ENCODE results near the gene IFT43. TPM values are rescaled to one million over a fixed set of nuclear protein-coding genes. Genes with fewer than 3 reads are reported as not detected.

IFT43 gene
- total and polyA plus RNA-seq, 10 of the 15 experiments (the other 5 are each of a cell fraction or from before 2014, with no cell fraction given) = 8.2 to 24.8 (median 14.0) TPM

DNA sequence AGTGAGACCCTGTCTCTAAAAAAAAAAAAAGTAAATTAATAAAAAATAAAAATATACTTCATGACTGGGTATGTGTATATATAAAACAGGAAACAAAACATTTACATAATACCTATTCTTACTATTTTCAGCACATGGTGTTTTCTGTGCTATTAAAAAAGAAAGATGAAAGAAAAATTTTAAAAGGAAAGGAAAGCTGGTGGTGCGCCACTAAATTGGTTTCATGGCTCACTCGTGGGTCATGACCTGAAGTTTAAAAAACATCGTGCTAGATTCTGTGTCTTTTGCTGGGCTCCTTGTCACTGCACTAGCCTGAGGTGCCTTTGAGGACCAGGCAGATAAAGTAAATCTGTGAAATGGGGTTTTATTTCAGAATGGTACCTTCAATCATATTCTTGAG lies 69.8 kb downstream of the IFT43 start (continued):
- TF ChIP-seq, protein P1, sequence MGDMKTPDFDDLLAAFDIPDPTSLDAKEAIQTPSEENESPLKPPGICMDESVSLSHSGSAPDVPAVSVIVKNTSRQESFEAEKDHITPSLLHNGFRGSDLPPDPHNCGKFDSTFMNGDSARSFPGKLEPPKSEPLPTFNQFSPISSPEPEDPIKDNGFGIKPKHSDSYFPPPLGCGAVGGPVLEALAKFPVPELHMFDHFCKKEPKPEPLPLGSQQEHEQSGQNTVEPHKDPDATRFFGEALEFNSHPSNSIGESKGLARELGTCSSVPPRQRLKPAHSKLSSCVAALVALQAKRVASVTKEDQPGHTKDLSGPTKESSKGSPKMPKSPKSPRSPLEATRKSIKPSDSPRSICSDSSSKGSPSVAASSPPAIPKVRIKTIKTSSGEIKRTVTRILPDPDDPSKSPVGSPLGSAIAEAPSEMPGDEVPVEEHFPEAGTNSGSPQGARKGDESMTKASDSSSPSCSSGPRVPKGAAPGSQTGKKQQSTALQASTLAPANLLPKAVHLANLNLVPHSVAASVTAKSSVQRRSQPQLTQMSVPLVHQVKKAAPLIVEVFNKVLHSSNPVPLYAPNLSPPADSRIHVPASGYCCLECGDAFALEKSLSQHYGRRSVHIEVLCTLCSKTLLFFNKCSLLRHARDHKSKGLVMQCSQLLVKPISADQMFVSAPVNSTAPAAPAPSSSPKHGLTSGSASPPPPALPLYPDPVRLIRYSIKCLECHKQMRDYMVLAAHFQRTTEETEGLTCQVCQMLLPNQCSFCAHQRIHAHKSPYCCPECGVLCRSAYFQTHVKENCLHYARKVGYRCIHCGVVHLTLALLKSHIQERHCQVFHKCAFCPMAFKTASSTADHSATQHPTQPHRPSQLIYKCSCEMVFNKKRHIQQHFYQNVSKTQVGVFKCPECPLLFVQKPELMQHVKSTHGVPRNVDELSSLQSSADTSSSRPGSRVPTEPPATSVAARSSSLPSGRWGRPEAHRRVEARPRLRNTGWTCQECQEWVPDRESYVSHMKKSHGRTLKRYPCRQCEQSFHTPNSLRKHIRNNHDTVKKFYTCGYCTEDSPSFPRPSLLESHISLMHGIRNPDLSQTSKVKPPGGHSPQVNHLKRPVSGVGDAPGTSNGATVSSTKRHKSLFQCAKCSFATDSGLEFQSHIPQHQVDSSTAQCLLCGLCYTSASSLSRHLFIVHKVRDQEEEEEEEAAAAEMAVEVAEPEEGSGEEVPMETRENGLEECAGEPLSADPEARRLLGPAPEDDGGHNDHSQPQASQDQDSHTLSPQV (IDR thresholded peaks at IDR 0.05) = no peak
- TF ChIP-seq CEBPB (IDR thresholded peaks at IDR 0.05; ENCODE audit: borderline replicate concordance in 1 of 2, low read depth in 2 of 2, low read length in 2 of 2) (no peak), LARP7 (IDR thresholded peaks at IDR 0.05) (no peak), NFIC (IDR thresholded peaks at IDR 0.05; ENCODE audit: low read depth, low read length) (peak; percentile 81), ZNF217 (IDR thresholded peaks at IDR 0.05) (no peak), RELA (IDR thresholded peaks at IDR 0.05; ENCODE audit: borderline replicate concordance, partially characterized antibody) (no peak), ATF7 (IDR thresholded peaks at IDR 0.05; ENCODE audit: low read depth) (peak; percentile 71), EGR1 (IDR thresholded peaks at IDR 0.05; ENCODE audit: borderline replicate concordance in 1 of 2, low read depth in 2 of 2, low read length in 2 of 2) (no peak), IKZF2 (IDR thresholded peaks at IDR 0.05) (peak in 1 of 2 experiments; percentile 24; a peak in 1 of 4 replicates), CHD2 (IDR thresholded peaks at IDR 0.05; ENCODE audit: borderline replicate concordance, low read depth, low read length) (no peak), MYC (IDR thresholded peaks at IDR 0.05; ENCODE audit: insufficient read depth, insufficient read length, insufficient replicate concordance, low read length, severe bottlenecking) (no peak), NR2F1 (conservative IDR thresholded peaks at IDR 0.05) (peak; percentile 67), RUNX3 (IDR thresholded peaks at IDR 0.05; ENCODE audit: low read length) (peak; percentile 91), EP300 (IDR thresholded peaks at IDR 0.05; ENCODE audit: borderline replicate concordance in 1 of 2, control insufficient read depth in 1 of 2, low read depth in 2 of 2, low read length in 2 of 2) (no peak), JUND (IDR thresholded peaks at IDR 0.05; ENCODE audit: low read depth, low read length) (no peak), MEF2B (IDR thresholded peaks at IDR 0.05; ENCODE audit: partially characterized antibody, poor library complexity, severe bottlenecking) (peak; percentile 81), MTA2 (IDR thresholded peaks at IDR 0.05; ENCODE audit: low read depth) (no peak), SMAD5 (IDR thresholded peaks at IDR 0.05; ENCODE audit: low read depth) (no peak)
